Endothelial cell of umbilical vein (primary cell): ENCODE results near the gene CDH2. TPM values are rescaled to one million over a fixed set of nuclear protein-coding genes. Genes with fewer than 3 reads are reported as not detected.
A peak's percentile ranks its signal among the peaks of the same experiment; 100 is the strongest.

ENCODE experiments used
- BruUV-seq: library from RNA; stranded (reverse); fragments of 400-500 nt; replicated peaks from 2 replicates; lab custom pipeline; 2021; lab: Mats Ljungman, UMichigan
- CTCF ChIA-PET: fragments of 300-600, 350-600 bp; sonication (Branson Sonifier 250); formaldehyde crosslinking; loops from one replicate; lab custom pipeline; 2021; ENCODE audit warnings: antibody characterized with exemption, inconsistent platforms; lab: Charles Lee
- POLR2A ChIA-PET: fragments of 300-600, 350-600 bp; sonication (Branson Sonifier 250); formaldehyde crosslinking; loops from one replicate; lab custom pipeline; 2021; ENCODE audit warnings: antibody characterized with exemption, inconsistent platforms; lab: Charles Lee
- DNase-seq: peaks from one replicate; pipeline ENCODE4 v3.0.0-alpha.2; 2011; ENCODE audit warnings: low read depth, low spot score
- FAIRE-seq: peaks from 2 replicates; lab custom pipeline; 2011; peaks lifted over from hg19 to GRCh38; lab: Jason Lieb, UNC
- H2AFZ ChIP-seq: 2 replicates; pipeline ENCODE4 v1.6.0; 2012; ENCODE audit warnings: low read depth, low read length, control low read depth, inconsistent platforms
- H3K27ac ChIP-seq: 2 replicates; pipeline ENCODE4 v1.5.1; 2011; ENCODE audit warnings: low read depth, mild to moderate bottlenecking, control low read depth, low read length, moderate library complexity; ENCODE audit not compliant: insufficient read depth
- H3K27me3 ChIP-seq, 2 experiments: 2 replicates each; pipeline versions ENCODE4 v1.6.0 to v1.6.1; 2011; ENCODE audit warnings: low read length in 2 of 2, mixed read lengths in 1 of 2; ENCODE audit not compliant: control insufficient read depth in 2 of 2, insufficient read depth in 2 of 2
- H3K36me3 ChIP-seq, 2 experiments: 2 replicates in 1 of 2; 3 replicates in 1 of 2; pipeline ENCODE4 v1.5.1; 2011; ENCODE audit warnings: low read length in 2 of 2, mild to moderate bottlenecking in 1 of 2, moderate library complexity in 1 of 2; ENCODE audit not compliant: control insufficient read depth in 2 of 2, insufficient read depth in 2 of 2; ENCODE audit errors: extremely low read depth in 1 of 2
- H3K4me1 ChIP-seq: 3 replicates; pipeline ENCODE4 v1.5.1; 2011; ENCODE audit warnings: mild to moderate bottlenecking, low read length; ENCODE audit not compliant: control insufficient read depth, insufficient read depth; ENCODE audit errors: extremely low read depth
- H3K4me2 ChIP-seq: 2 replicates; pipeline ENCODE4 v1.6.1; 2011; ENCODE audit warnings: low read length, control low read depth, mixed read lengths; ENCODE audit not compliant: insufficient read depth
- H3K4me3 ChIP-seq, 3 experiments: fragments of 200-600 bp in 1 of 3; sonication (generic), shearing (Covaris generic) in 1 of 3; replicated peaks in 1 of 3; 2 replicates each; pipeline ENCODE4 v1.5.1; 2011 to 2016; ENCODE audit warnings: control low read depth in 3 of 3, low read length in 3 of 3, mild to moderate bottlenecking in 2 of 3, inconsistent platforms in 1 of 3, low read depth in 1 of 3, moderate library complexity in 1 of 3; ENCODE audit not compliant: insufficient read depth in 1 of 3
- H3K79me2 ChIP-seq: 2 replicates; pipeline ENCODE4 v1.6.0; 2012; ENCODE audit warnings: low read length, inconsistent platforms; ENCODE audit not compliant: control insufficient read depth, insufficient read depth
- H3K9ac ChIP-seq: replicated peaks from 2 replicates; pipeline ENCODE3; 2011; ENCODE audit warnings: low read length, control low read depth; ENCODE audit not compliant: insufficient read depth; ENCODE audit errors: extremely low read depth
- H3K9me1 ChIP-seq: replicated peaks from 3 replicates; pipeline ENCODE4 v1.6.0; 2011; ENCODE audit warnings: mild to moderate bottlenecking, low read length; ENCODE audit not compliant: control insufficient read depth, insufficient read depth; ENCODE audit errors: extremely low read depth
- H3K9me3 ChIP-seq: replicated peaks from 2 replicates; pipeline ENCODE4 v1.5.1; 2012; ENCODE audit warnings: low read length, inconsistent platforms; ENCODE audit not compliant: control insufficient read depth, insufficient read depth
- H4K20me1 ChIP-seq: replicated peaks from 2 replicates; pipeline ENCODE3; 2011; ENCODE audit warnings: mild to moderate bottlenecking, low read length; ENCODE audit not compliant: control insufficient read depth, insufficient read depth; ENCODE audit errors: extremely low read depth
- EZH2 ChIP-seq: IDR thresholded peaks from 2 replicates; pipeline ENCODE4 v1.6.1; 2012; ENCODE audit warnings: borderline replicate concordance, low read depth, mild to moderate bottlenecking, moderate library complexity, low read length, inconsistent platforms; ENCODE audit not compliant: severe bottlenecking
- FOS ChIP-seq: IDR thresholded peaks from 2 replicates; pipeline ENCODE4 v1.6.1; 2011; ENCODE audit warnings: mild to moderate bottlenecking, low read length, moderate library complexity, borderline replicate concordance; ENCODE audit not compliant: insufficient read depth
- GATA2 ChIP-seq: IDR thresholded peaks from 2 replicates; pipeline ENCODE4 v1.7.0; 2011; ENCODE audit warnings: low read depth, mild to moderate bottlenecking, moderate library complexity, mixed read lengths, low read length; ENCODE audit not compliant: insufficient read length, insufficient read depth
- JUN ChIP-seq: IDR thresholded peaks from 2 replicates; pipeline ENCODE4 v1.6.1; 2011; ENCODE audit warnings: borderline replicate concordance, low read depth; ENCODE audit not compliant: insufficient read length, insufficient read depth
- MYC ChIP-seq: IDR thresholded peaks from one replicate; pipeline ENCODE4 v1.6.1; 2011; ENCODE audit warnings: mild to moderate bottlenecking, low read depth, low read length
- POLR2A ChIP-seq: IDR thresholded peaks from 2 replicates; pipeline ENCODE4 v1.6.1; 2012; ENCODE audit warnings: low read depth, mild to moderate bottlenecking, control low read depth, low read length
- POLR2AphosphoS5 ChIP-seq: IDR thresholded peaks from 2 replicates; pipeline ENCODE4 v1.6.1; 2012; ENCODE audit warnings: low read depth, mild to moderate bottlenecking, control low read depth, low read length, moderate library complexity; ENCODE audit not compliant: insufficient read depth
- dilution Hi-C: fragments of 300-500 bp; cut with MboI; formaldehyde crosslinking; loops from one replicate; pipeline ENCODE4 v1.15.0; 2019; ENCODE audit warnings: low sequenced_read_pairs; ENCODE audit not compliant: extremely low pct_ligation_motif_present
- intact Hi-C: fragments of 100-400 bp; cut with micrococcal nuclease; formaldehyde crosslinking; loops from one replicate; pipeline ENCODE4 v1.10.0; 2022
- polyA plus RNA-seq, 4 experiments: library from polyadenylated mRNA; depleted of rRNA in 3 of 4; stranded (reverse) in 3 of 4; unstranded in 1 of 4; fragments of >200 nt; gene quantifications; 2 replicates each; pipeline versions ENCODE4 v1.2.1 to v1.2.3, GENCODE V29; 2011 to 2012; ENCODE audit warnings: missing spikeins in 1 of 4
- total RNA-seq: library from RNA; stranded (reverse); gene quantifications from 2 replicates; pipeline ENCODE4 v1.2.3, GENCODE V29; 2021
- TF ChIP-seq, protein P1 (sequence below), 2 donors: IDR thresholded peaks; 1 replicate in 1 of 2; 2 replicates in 1 of 2; pipeline ENCODE4 v1.5.1; 2011; ENCODE audit warnings: low read length in 2 of 2, mild to moderate bottlenecking in 2 of 2, moderate library complexity in 2 of 2, control low read depth in 1 of 2, inconsistent platforms in 1 of 2, low read depth in 1 of 2; ENCODE audit not compliant: insufficient read depth in 1 of 2; ENCODE audit errors: extremely low read depth in 1 of 2
- TF ChIP-seq, protein P2 (sequence below): IDR thresholded peaks from 2 replicates; pipeline ENCODE4 v1.6.1; 2011; ENCODE audit not compliant: insufficient read depth, insufficient read length

Gene CDH2
- total and polyA plus RNA-seq, 2 donors (not counting 3 experiments of a cell fraction or from before 2014, with no cell fraction given), result 37.6 to 59.5 TPM

DNA sequence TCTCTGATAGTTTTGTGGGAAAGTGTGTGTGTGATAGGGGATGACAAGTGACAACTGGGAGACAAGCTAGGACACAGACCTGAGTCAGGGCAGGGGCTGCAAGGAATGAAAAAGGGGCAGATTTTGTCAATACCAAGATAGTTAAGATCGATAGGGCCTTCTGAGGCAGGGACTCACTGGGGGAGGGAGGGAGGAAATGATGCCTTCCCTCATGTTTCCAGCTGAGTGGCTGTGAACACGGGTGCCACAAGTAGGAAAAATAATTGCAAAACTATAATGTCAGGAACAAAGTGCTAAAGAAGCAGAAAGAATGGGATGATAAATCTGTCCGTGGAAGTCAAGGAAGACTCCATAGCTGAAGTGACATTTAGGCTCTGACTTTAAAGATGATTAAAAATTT is 24.2 kb downstream of the CDH2 start:
- H4K20me1 ChIP-seq, result peaks cover 3% of the 10 kb centered on the region
- TF ChIP-seq POLR2AphosphoS5 (no peak), GATA2 (no peak)
- TF ChIP-seq, protein P1, sequence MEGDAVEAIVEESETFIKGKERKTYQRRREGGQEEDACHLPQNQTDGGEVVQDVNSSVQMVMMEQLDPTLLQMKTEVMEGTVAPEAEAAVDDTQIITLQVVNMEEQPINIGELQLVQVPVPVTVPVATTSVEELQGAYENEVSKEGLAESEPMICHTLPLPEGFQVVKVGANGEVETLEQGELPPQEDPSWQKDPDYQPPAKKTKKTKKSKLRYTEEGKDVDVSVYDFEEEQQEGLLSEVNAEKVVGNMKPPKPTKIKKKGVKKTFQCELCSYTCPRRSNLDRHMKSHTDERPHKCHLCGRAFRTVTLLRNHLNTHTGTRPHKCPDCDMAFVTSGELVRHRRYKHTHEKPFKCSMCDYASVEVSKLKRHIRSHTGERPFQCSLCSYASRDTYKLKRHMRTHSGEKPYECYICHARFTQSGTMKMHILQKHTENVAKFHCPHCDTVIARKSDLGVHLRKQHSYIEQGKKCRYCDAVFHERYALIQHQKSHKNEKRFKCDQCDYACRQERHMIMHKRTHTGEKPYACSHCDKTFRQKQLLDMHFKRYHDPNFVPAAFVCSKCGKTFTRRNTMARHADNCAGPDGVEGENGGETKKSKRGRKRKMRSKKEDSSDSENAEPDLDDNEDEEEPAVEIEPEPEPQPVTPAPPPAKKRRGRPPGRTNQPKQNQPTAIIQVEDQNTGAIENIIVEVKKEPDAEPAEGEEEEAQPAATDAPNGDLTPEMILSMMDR (IDR thresholded peaks at IDR 0.05; ENCODE audit: extremely low read depth in 1 of 2, insufficient read depth in 1 of 2, low read depth in 1 of 2, low read length in 2 of 2), result no peak
- H3K36me3 ChIP-seq, result no peaks in the 10 kb centered on the region
- ChIA-PET CTCF (interaction anchor here (0.8 kb wide), 1 partner anchor 41 kb away, joined by 3 read pairs; no protein-coding TSS in a partner anchor), POLR2A (no interaction called here)
- H3K9ac ChIP-seq, result no peak overlapping the region
- no peak overlapping the region for H3K4me2 ChIP-seq
- H3K4me1 ChIP-seq, result peaks cover 5% of the 10 kb centered on the region
- intact Hi-C loops (no loop called here), dilution Hi-C loops (no loop called here)
- no peak overlapping the region for H2AFZ ChIP-seq
- BruUV-seq, result no TSS peak
- FAIRE-seq (no peak), DNase-seq (peak; percentile 20)
- H3K9me1 ChIP-seq, result no peaks in the 10 kb centered on the region
- H3K79me2 ChIP-seq, result peaks cover 27% of the 10 kb centered on the region
- H3K4me3 ChIP-seq, result no peak overlapping the region
- no peak overlapping the region for H3K27ac ChIP-seq
- no peaks in the 10 kb centered on the region for H3K9me3 ChIP-seq
- no peaks in the 10 kb centered on the region for H3K27me3 ChIP-seq

DNA sequence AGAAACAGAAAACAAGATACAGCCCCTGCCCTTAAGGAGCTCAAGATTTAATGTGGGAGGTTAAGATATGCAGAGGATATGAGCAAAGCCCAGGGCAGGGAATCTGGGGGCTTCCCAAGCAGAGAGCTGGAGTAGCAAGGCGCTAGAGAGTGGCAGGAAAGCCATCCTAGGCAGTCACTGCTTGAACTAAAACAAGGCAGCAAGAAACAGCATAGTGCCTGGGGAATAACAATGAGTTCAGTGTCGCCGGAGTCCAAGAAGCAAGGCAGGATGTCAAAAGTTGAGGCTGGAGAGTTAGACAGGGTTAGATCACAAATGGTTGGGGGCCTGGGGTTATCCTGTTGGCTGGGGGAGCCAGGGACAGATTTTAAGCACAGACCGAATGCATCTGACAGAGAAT is 24.6 kb downstream of the CDH2 start:
- TF ChIP-seq, protein P2, sequence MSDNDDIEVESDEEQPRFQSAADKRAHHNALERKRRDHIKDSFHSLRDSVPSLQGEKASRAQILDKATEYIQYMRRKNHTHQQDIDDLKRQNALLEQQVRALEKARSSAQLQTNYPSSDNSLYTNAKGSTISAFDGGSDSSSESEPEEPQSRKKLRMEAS, result no peak
- no peak for TF ChIP-seq FOS
- no peak for TF ChIP-seq MYC
- no peak for TF ChIP-seq JUN
- TF ChIP-seq, protein P1 (IDR thresholded peaks at IDR 0.05; ENCODE audit: extremely low read depth in 1 of 2, insufficient read depth in 1 of 2, low read depth in 1 of 2, low read length in 2 of 2), result no peak
- TF ChIP-seq POLR2A, result no peak
- TF ChIP-seq GATA2, result no peak
- TF ChIP-seq POLR2AphosphoS5, result no peak
- TF ChIP-seq EZH2, result no peak
- no peak for DNase-seq

More for the DNA sequence above, 24.6 kb downstream of the CDH2 start:
- Histone ChIP-seq H2AFZ (no peak overlapping the region), H3K79me2 (peaks cover 27% of the 10 kb centered on the region), H3K9ac (no peak overlapping the region), H3K9me3 (no peaks in the 10 kb centered on the region), H3K9me1 (no peaks in the 10 kb centered on the region), H3K27ac (no peak overlapping the region), H3K36me3 (no peaks in the 10 kb centered on the region), H3K4me3 (no peak overlapping the region), H3K4me2 (no peak overlapping the region), H3K27me3 (no peaks in the 10 kb centered on the region), H3K4me1 (peaks cover 9% of the 10 kb centered on the region), H4K20me1 (peaks cover 3% of the 10 kb centered on the region)
- ChIA-PET POLR2A (no interaction called here), CTCF (no interaction called here)
- dilution Hi-C loops, result no loop called here
- no TSS peak for BruUV-seq
- intact Hi-C loops, result no loop called here
- FAIRE-seq, result peak; percentile 4
